Stimulated activated naive CD8-positive, alpha-beta T cell treated with anti-CD3 and anti-CD28 coated beads, Interleukin-15, Interleukin-2, amounts not matched to agents 100 ng/mL and 50 ng/mL, for 24 hours (primary cell): ENCODE measurements around the gene MAPK1.
"Not testable (repeated sequence)": the region's sequence is repeated elsewhere in the genome, so short reads cannot be mapped to it uniquely, and the experiment has no call there.

ENCODE experiments used
- H3K27ac Mint-ChIP-seq: one replicate; pipeline ENCODE4 v1.8.0; 2021; ENCODE audit warnings: mild to moderate bottlenecking, mixed read lengths
- H3K27me3 Mint-ChIP-seq: one replicate; pipeline ENCODE4 v1.8.0; 2021; ENCODE audit warnings: mixed read lengths
- H3K36me3 Mint-ChIP-seq: one replicate; pipeline ENCODE4 v1.8.0; 2021; ENCODE audit warnings: low read depth, mixed read lengths
- H3K4me1 Mint-ChIP-seq: one replicate; pipeline ENCODE4 v1.8.0; 2021; ENCODE audit warnings: low read depth, mixed read lengths
- H3K4me3 Mint-ChIP-seq: one replicate; pipeline ENCODE4 v1.8.0; 2021; ENCODE audit warnings: mild to moderate bottlenecking, mixed read lengths
- H3K9me3 Mint-ChIP-seq: one replicate; pipeline ENCODE4 v1.8.0; 2021; ENCODE audit warnings: mixed read lengths

Gene MAPK1

GRCh38 chr22:21862386-21863245, 4.8 kb downstream of the MAPK1 start:
- Mint-ChIP-seq H3K4me1 (peaks cover 82% of the 10 kb centered on the region), H3K36me3 (peaks cover 27% of the 10 kb centered on the region), H3K27ac (peak overlapping the region; percentile 85), H3K4me3 (peak overlapping the region; percentile 41), H3K9me3 (no peaks in the 10 kb centered on the region), H3K27me3 (no peaks in the 10 kb centered on the region)

- Mint-ChIP-seq H3K36me3 (peaks cover 27% of the 10 kb centered on the region), H3K9me3 (no peaks in the 10 kb centered on the region), H3K4me3 (no peak overlapping the region), H3K27me3 (no peaks in the 10 kb centered on the region), H3K4me1 (peaks cover 89% of the 10 kb centered on the region), H3K27ac (no peak overlapping the region)
These were observed 5.6 kb downstream of the MAPK1 start for GRCh38 chr22:21861851-21862250.

GRCh38 chr22:21861264-21861848, 6.1 kb downstream of the MAPK1 start:
- H3K36me3 Mint-ChIP-seq, result peaks cover 27% of the 10 kb centered on the region
- H3K4me3 Mint-ChIP-seq, result no peak overlapping the region
- H3K4me1 Mint-ChIP-seq, result peaks cover 94% of the 10 kb centered on the region
- H3K27me3 Mint-ChIP-seq, result no peaks in the 10 kb centered on the region
- H3K27ac Mint-ChIP-seq, result no peak overlapping the region
- no peaks in the 10 kb centered on the region for H3K9me3 Mint-ChIP-seq

GRCh38 chr22:21860491-21861039, 6.9 kb downstream of the MAPK1 start:
- H3K27ac Mint-ChIP-seq, result no peak overlapping the region
- H3K4me1 Mint-ChIP-seq, result peaks cover 96% of the 10 kb centered on the region
- H3K4me3 Mint-ChIP-seq, result no peak overlapping the region
- peaks cover 27% of the 10 kb centered on the region for H3K36me3 Mint-ChIP-seq
- H3K27me3 Mint-ChIP-seq, result no peaks in the 10 kb centered on the region
- H3K9me3 Mint-ChIP-seq, result no peaks in the 10 kb centered on the region

GRCh38 chr22:21858025-21858764, 9.2 kb downstream of the MAPK1 start:
- Mint-ChIP-seq H3K4me1 (peaks cover 95% of the 10 kb centered on the region), H3K36me3 (peaks cover 28% of the 10 kb centered on the region)

GRCh38 chr22:21857481-21857914, 9.9 kb downstream of the MAPK1 start:
- Mint-ChIP-seq H3K27me3 (no peaks in the 10 kb centered on the region), H3K9me3 (no peaks in the 10 kb centered on the region), H3K36me3 (peaks cover 29% of the 10 kb centered on the region), H3K27ac (peak overlapping the region; percentile 45), H3K4me1 (peaks cover 94% of the 10 kb centered on the region), H3K4me3 (peak overlapping the region; percentile 23)

More at GRCh38 chr22:21858025-21858764, 9.2 kb downstream of the MAPK1 start:
- Mint-ChIP-seq H3K9me3 (no peaks in the 10 kb centered on the region), H3K27ac (peak overlapping the region; percentile 45), H3K4me3 (peak overlapping the region; percentile 1), H3K27me3 (no peaks in the 10 kb centered on the region)

- no peaks in the 10 kb centered on the region for H3K9me3 Mint-ChIP-seq
- H3K27ac Mint-ChIP-seq, result no peak overlapping the region
- peaks cover 94% of the 10 kb centered on the region for H3K4me1 Mint-ChIP-seq
- peaks cover 29% of the 10 kb centered on the region for H3K36me3 Mint-ChIP-seq
- no peak overlapping the region for H3K4me3 Mint-ChIP-seq
- no peaks in the 10 kb centered on the region for H3K27me3 Mint-ChIP-seq
These were observed 10.6 kb downstream of the MAPK1 start for GRCh38 chr22:21856868-21857267.

GRCh38 chr22:21856197-21856596, 11.2 kb downstream of the MAPK1 start:
- Mint-ChIP-seq H3K27me3 (no peaks in the 10 kb centered on the region), H3K36me3 (peaks cover 29% of the 10 kb centered on the region), H3K4me1 (peaks cover 93% of the 10 kb centered on the region), H3K9me3 (no peaks in the 10 kb centered on the region), H3K27ac (no peak overlapping the region), H3K4me3 (no peak overlapping the region)

- H3K9me3 Mint-ChIP-seq, result no peaks in the 10 kb centered on the region
- H3K4me3 Mint-ChIP-seq, result no peak overlapping the region
- peaks cover 93% of the 10 kb centered on the region for H3K4me1 Mint-ChIP-seq
- peaks cover 29% of the 10 kb centered on the region for H3K36me3 Mint-ChIP-seq
- no peaks in the 10 kb centered on the region for H3K27me3 Mint-ChIP-seq
- no peak overlapping the region for H3K27ac Mint-ChIP-seq
These were observed 11.8 kb downstream of the MAPK1 start for GRCh38 chr22:21855676-21856075.

- Mint-ChIP-seq H3K36me3 (peaks cover 32% of the 10 kb centered on the region), H3K4me3 (no peak overlapping the region), H3K4me1 (peaks cover 88% of the 10 kb centered on the region), H3K27ac (peak overlapping the region; percentile 12), H3K27me3 (no peaks in the 10 kb centered on the region), H3K9me3 (no peaks in the 10 kb centered on the region)
These were observed 16.8 kb downstream of the MAPK1 start for GRCh38 chr22:21850660-21851059.

GRCh38 chr22:21849489-21849888, 18.0 kb downstream of the MAPK1 start:
- H3K4me1 Mint-ChIP-seq, result peaks cover 83% of the 10 kb centered on the region
- H3K4me3 Mint-ChIP-seq, result no peak overlapping the region
- peaks cover 33% of the 10 kb centered on the region for H3K36me3 Mint-ChIP-seq

GRCh38 chr22:21848057-21848456, 19.4 kb downstream of the MAPK1 start:
- not testable (repeated sequence) for H3K9me3 Mint-ChIP-seq, H3K27me3 Mint-ChIP-seq, H3K27ac Mint-ChIP-seq, H3K4me3 Mint-ChIP-seq
- H3K36me3 Mint-ChIP-seq, result peaks cover 31% of the 10 kb centered on the region
- peaks cover 82% of the 10 kb centered on the region for H3K4me1 Mint-ChIP-seq

More at GRCh38 chr22:21849489-21849888, 18.0 kb downstream of the MAPK1 start:
- no peak overlapping the region for H3K27ac Mint-ChIP-seq
- no peaks in the 10 kb centered on the region for H3K9me3 Mint-ChIP-seq
- H3K27me3 Mint-ChIP-seq, result no peaks in the 10 kb centered on the region

GRCh38 chr22:21845558-21846453, 21.6 kb downstream of the MAPK1 start:
- Mint-ChIP-seq H3K27ac (no peak overlapping the region), H3K4me1 (peaks cover 63% of the 10 kb centered on the region), H3K27me3 (no peaks in the 10 kb centered on the region), H3K9me3 (no peaks in the 10 kb centered on the region), H3K4me3 (no peak overlapping the region), H3K36me3 (peaks cover 26% of the 10 kb centered on the region)

- Mint-ChIP-seq H3K9me3 (no peaks in the 10 kb centered on the region), H3K4me3 (no peak overlapping the region), H3K27me3 (no peaks in the 10 kb centered on the region), H3K4me1 (peaks cover 53% of the 10 kb centered on the region), H3K27ac (no peak overlapping the region), H3K36me3 (peaks cover 18% of the 10 kb centered on the region)
These were observed 24.5 kb downstream of the MAPK1 start for GRCh38 chr22:21842946-21843345.
